HEK293 (cell line): Measurements from ENCODE around the gene LRRC26.

Source experiments
- CTCF ChIA-PET: fragments of 350-600 bp; formaldehyde crosslinking; extraction: SDS; loops from one replicate; lab custom pipeline; 2021; ENCODE audit warnings: antibody characterized with exemption; lab: Yijun Ruan, JAX
- POLR2A ChIA-PET: fragments of 300-600 bp; formaldehyde crosslinking; extraction: SDS; loops from one replicate; lab custom pipeline; 2020; ENCODE audit warnings: antibody characterized with exemption, inconsistent platforms; lab: Yijun Ruan, JAX
- H3K27ac ChIP-seq: fragments of 200-500 bp; sonication (Bioruptor generic); 2 replicates; pipeline ENCODE4 v1.5.1; 2014; ENCODE audit warnings: low read depth, low read length, control low read depth, inconsistent platforms; ENCODE audit errors: extremely low read depth
- H3K36me3 ChIP-seq, 2 experiments: fragments of 200-500 bp in 1 of 2; sonication (Bioruptor generic) in 1 of 2; 1 replicate in 1 of 2; 2 replicates in 1 of 2; pipeline ENCODE4 v1.5.1; 2014 to 2017; ENCODE audit warnings: inconsistent platforms in 2 of 2, low read length in 2 of 2; ENCODE audit not compliant: control insufficient read depth in 2 of 2, insufficient read depth in 1 of 2
- H3K4me1 ChIP-seq: fragments of 200-500 bp; sonication (Bioruptor generic); 2 replicates; pipeline ENCODE4 v1.5.1; 2014; ENCODE audit warnings: mild to moderate bottlenecking, low read length, inconsistent platforms; ENCODE audit not compliant: control insufficient read depth, insufficient read depth
- H3K4me3 ChIP-seq: 2 replicates; pipeline ENCODE4 v1.5.1; 2011; ENCODE audit warnings: low read depth, mild to moderate bottlenecking, control low read depth, low read length, moderate library complexity
- H3K9me3 ChIP-seq: fragments of 200-500 bp; sonication (Bioruptor generic); 2 replicates; pipeline ENCODE4 v1.5.1; 2014; ENCODE audit warnings: low read depth, low read length, inconsistent platforms; ENCODE audit not compliant: control insufficient read depth, insufficient read depth
- AEBP2 ChIP-seq: fragments of 450-650 bp; formaldehyde crosslinking; IDR thresholded peaks from 2 replicates; pipeline ENCODE4 v1.5.1; 2016; ENCODE audit warnings: missing biosample characterization, missing genetic modification characterization, borderline replicate concordance
- BCL11A ChIP-seq: fragments of 450-650 bp; formaldehyde crosslinking; IDR thresholded peaks from 2 replicates; pipeline ENCODE4 v1.5.1; 2016; ENCODE audit warnings: low read depth, missing biosample characterization, missing genetic modification characterization
- CTCF ChIP-seq: fragments of 450-650 bp; formaldehyde crosslinking; IDR thresholded peaks from 2 replicates; pipeline ENCODE4 v1.5.1; 2016; ENCODE audit warnings: missing biosample characterization, missing genetic modification characterization
- GLIS2 ChIP-seq: fragments of 450-650 bp; formaldehyde crosslinking; IDR thresholded peaks from 2 replicates; pipeline ENCODE4 v1.5.1; 2016; ENCODE audit warnings: missing biosample characterization, missing genetic modification characterization
- KLF7 ChIP-seq: fragments of 450-650 bp; formaldehyde crosslinking; IDR thresholded peaks from 2 replicates; pipeline ENCODE4 v1.5.1; 2016; ENCODE audit warnings: missing biosample characterization, missing genetic modification characterization, borderline replicate concordance
- PRDM10 ChIP-seq: fragments of 450-650 bp; formaldehyde crosslinking; IDR thresholded peaks from 2 replicates; pipeline ENCODE4 v1.5.1; 2016; ENCODE audit warnings: missing biosample characterization, missing genetic modification characterization
- SCRT1 ChIP-seq: fragments of 450-650 bp; formaldehyde crosslinking; IDR thresholded peaks from 2 replicates; pipeline ENCODE4 v1.5.1; 2016; ENCODE audit warnings: missing biosample characterization, missing genetic modification characterization, borderline replicate concordance
- SCRT2 ChIP-seq: fragments of 450-650 bp; formaldehyde crosslinking; IDR thresholded peaks from 2 replicates; pipeline ENCODE4 v1.5.1; 2016; ENCODE audit warnings: missing biosample characterization, missing genetic modification characterization
- WT1 ChIP-seq: fragments of 450-650 bp; formaldehyde crosslinking; IDR thresholded peaks from 2 replicates; pipeline ENCODE4 v1.5.1; 2016; ENCODE audit warnings: missing biosample characterization, missing genetic modification characterization
- ZNF121 ChIP-seq: fragments of 450-650 bp; formaldehyde crosslinking; IDR thresholded peaks from 2 replicates; pipeline ENCODE4 v1.5.1; 2016; ENCODE audit warnings: missing biosample characterization, missing genetic modification characterization
- ZNF266 ChIP-seq: fragments of 450-650 bp; formaldehyde crosslinking; IDR thresholded peaks from 2 replicates; pipeline ENCODE4 v1.5.1; 2016; ENCODE audit warnings: missing biosample characterization, missing genetic modification characterization, low read depth
- ZNF366 ChIP-seq: fragments of 450-650 bp; formaldehyde crosslinking; conservative IDR thresholded peaks from 2 replicates; pipeline ENCODE4 v1.5.1; 2016; ENCODE audit warnings: missing biosample characterization, missing genetic modification characterization
- ZNF514 ChIP-seq: fragments of 450-650 bp; formaldehyde crosslinking; IDR thresholded peaks from 2 replicates; pipeline ENCODE4 v1.5.1; 2016; ENCODE audit warnings: missing biosample characterization, missing genetic modification characterization
- ZNF624 ChIP-seq: fragments of 450-650 bp; formaldehyde crosslinking; IDR thresholded peaks from 2 replicates; pipeline ENCODE4 v1.5.1; 2017; ENCODE audit warnings: missing biosample characterization, missing genetic modification characterization
- ZNF660 ChIP-seq: fragments of 450-650 bp; IDR thresholded peaks from 2 replicates; pipeline ENCODE4 v1.5.1; 2018; ENCODE audit warnings: missing biosample characterization, mild to moderate bottlenecking, missing genetic modification characterization
- ZNF830 ChIP-seq: fragments of 450-650 bp; IDR thresholded peaks from 2 replicates; pipeline ENCODE4 v1.5.0; 2018; ENCODE audit warnings: missing biosample characterization, missing genetic modification characterization, low read depth, mild to moderate bottlenecking, moderate library complexity
- ZSCAN16 ChIP-seq: fragments of 450-650 bp; formaldehyde crosslinking; IDR thresholded peaks from 2 replicates; pipeline ENCODE4 v1.5.1; 2016; ENCODE audit warnings: missing biosample characterization, missing genetic modification characterization
- ZSCAN30 ChIP-seq: fragments of 450-650 bp; IDR thresholded peaks from 2 replicates; pipeline ENCODE4 v1.5.1; 2018; ENCODE audit warnings: missing biosample characterization, mild to moderate bottlenecking, missing genetic modification characterization, moderate library complexity
- TF ChIP-seq, protein P1 (sequence below): fragments of 450-650 bp; formaldehyde crosslinking; IDR thresholded peaks from 2 replicates; pipeline ENCODE4 v1.5.1; 2016; ENCODE audit warnings: missing biosample characterization, missing genetic modification characterization

LRRC26 gene

GRCh38 chr9:137212520-137212919 is 42.7 kb upstream of the LRRC26 start:
- H3K4me3 ChIP-seq: no peak overlapping the region
- CTCF ChIA-PET: no interaction called here
- H3K36me3 ChIP-seq: peaks cover 10 to 80% of the 10 kb centered on the region in 2 experiments; a peak in 2 of 3 replicates
- 0 out of 2 replicates have a peak, but pooled peaks have one; percentile 24 for TF ChIP-seq CTCF (tag by site-specific recombination)
- TF ChIP-seq PRDM10 (tag by site-specific recombination): no peak
- TF ChIP-seq SCRT2 (tag by site-specific recombination): peak; percentile 91
- TF ChIP-seq SCRT1 (tag by site-specific recombination): peak; percentile 31; the same call in 1 of the 2 replicates
- no peak for TF ChIP-seq ZSCAN30 (tag by site-specific recombination)
- no peak for TF ChIP-seq ZNF514 (tag by site-specific recombination)
- TF ChIP-seq ZNF624: no peak
- TF ChIP-seq WT1 (tag by site-specific recombination): no peak
- TF ChIP-seq, protein P1, sequence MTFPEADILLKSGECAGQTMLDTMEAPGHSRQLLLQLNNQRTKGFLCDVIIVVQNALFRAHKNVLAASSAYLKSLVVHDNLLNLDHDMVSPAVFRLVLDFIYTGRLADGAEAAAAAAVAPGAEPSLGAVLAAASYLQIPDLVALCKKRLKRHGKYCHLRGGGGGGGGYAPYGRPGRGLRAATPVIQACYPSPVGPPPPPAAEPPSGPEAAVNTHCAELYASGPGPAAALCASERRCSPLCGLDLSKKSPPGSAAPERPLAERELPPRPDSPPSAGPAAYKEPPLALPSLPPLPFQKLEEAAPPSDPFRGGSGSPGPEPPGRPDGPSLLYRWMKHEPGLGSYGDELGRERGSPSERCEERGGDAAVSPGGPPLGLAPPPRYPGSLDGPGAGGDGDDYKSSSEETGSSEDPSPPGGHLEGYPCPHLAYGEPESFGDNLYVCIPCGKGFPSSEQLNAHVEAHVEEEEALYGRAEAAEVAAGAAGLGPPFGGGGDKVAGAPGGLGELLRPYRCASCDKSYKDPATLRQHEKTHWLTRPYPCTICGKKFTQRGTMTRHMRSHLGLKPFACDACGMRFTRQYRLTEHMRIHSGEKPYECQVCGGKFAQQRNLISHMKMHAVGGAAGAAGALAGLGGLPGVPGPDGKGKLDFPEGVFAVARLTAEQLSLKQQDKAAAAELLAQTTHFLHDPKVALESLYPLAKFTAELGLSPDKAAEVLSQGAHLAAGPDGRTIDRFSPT (tag by site-specific recombination): 0 out of 2 replicates have a peak, but pooled peaks have one; percentile 16
- TF ChIP-seq ZNF830 (tag by site-specific recombination): no peak
- no peak for TF ChIP-seq ZNF366 (tag by site-specific recombination)
- no peak overlapping the region for H3K27ac ChIP-seq
- no peaks in the 10 kb centered on the region for H3K4me1 ChIP-seq
- POLR2A ChIA-PET: interaction anchor here (1.0 to 16.6 kb wide), 4 partner anchors 9 to 126 kb away, joined by 4 to 304 read pairs (median 8); partner anchors contain the start of genes CYSRT1, MAN1B1, RNF208 and RNF224
- H3K9me3 ChIP-seq: no peaks in the 10 kb centered on the region

DNA sequence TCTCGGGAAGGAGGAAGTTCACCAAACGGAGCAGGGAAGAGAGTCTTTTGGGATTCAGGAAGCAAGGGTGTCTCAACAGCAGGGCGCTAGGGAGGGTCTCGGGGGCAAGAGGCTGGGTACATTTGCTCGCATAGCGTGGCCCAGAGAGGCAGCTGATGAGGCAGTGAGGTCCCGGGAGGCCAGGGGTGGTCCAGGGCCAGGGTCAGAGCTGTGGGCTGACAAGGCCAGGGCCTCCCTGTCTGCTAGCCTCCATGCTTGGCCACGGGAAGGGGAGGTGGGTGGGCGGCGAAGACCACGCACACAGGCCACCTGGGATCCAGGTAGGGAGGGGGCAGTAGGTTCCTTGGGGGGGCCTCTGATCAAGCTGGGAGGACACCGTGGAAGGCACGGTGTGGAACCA is 41.7 kb upstream of the LRRC26 start:
- CTCF ChIA-PET: no interaction called here
- TF ChIP-seq GLIS2 (tag by site-specific recombination): peak; percentile 51; the same call in 1 of the 2 replicates
- no peak for TF ChIP-seq ZNF660
- TF ChIP-seq, all 188 proteins: peak for 1

DNA sequence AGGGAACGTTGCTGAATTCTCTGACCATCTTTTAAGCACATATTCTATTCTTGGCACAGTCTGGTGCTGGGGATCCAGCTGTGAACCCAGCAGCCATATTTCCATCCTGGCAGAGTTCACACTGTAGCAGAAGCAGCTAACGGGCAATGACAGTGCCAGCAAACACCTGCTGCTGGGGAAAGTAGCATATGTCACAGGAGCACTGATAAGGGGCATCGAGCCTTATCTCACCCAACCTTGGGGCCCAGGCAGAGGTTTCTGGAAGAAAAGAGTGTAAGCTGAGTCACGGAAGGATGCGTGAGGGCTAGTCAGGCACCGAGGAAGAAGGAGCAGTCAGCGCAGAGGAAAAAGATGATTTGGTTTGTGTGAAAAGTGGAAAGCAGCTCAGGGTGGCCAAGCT is 36.8 kb upstream of the LRRC26 start:
- ChIA-PET CTCF (interaction anchor here (0.7 to 1.8 kb wide), 6 partner anchors 12 to 148 kb away, joined by 3 to 9 read pairs (median 3); partner anchors contain the start of gene MAN1B1), POLR2A (interaction anchor here (0.6 to 16.6 kb wide), 4 partner anchors 15 to 519 kb away, joined by 3 to 304 read pairs (median 91); partner anchors contain the start of genes ANAPC2, CYSRT1, RNF208 and RNF224)
- peak overlapping the region; percentile 92 for H3K4me3 ChIP-seq
- no peaks in the 10 kb centered on the region for H3K9me3 ChIP-seq
- peaks cover 10 to 35% of the 10 kb centered on the region in 2 experiments; a peak in 2 of 3 replicates for H3K36me3 ChIP-seq
- no peak overlapping the region for H3K27ac ChIP-seq
- peaks cover 7% of the 10 kb centered on the region for H3K4me1 ChIP-seq
- no peak for TF ChIP-seq ZNF121
- no peak for TF ChIP-seq ZSCAN16 (tag by site-specific recombination)
- TF ChIP-seq KLF7 (tag by site-specific recombination): no peak
- no peak for TF ChIP-seq CTCF (tag by site-specific recombination)
- TF ChIP-seq ZNF266: no peak
- no peak for TF ChIP-seq BCL11A
- no peak for TF ChIP-seq AEBP2

More for the DNA sequence above, 41.7 kb upstream of the LRRC26 start:
- Histone ChIP-seq H3K27ac (no peak overlapping the region), H3K4me3 (no peak overlapping the region), H3K36me3 (peaks cover 10 to 81% of the 10 kb centered on the region in 2 experiments; a peak in 2 of 3 replicates), H3K9me3 (no peaks in the 10 kb centered on the region), H3K4me1 (no peaks in the 10 kb centered on the region)
- POLR2A ChIA-PET: interaction anchor here (0.6 to 16.6 kb wide), 6 partner anchors 10 to 125 kb away, joined by 3 to 304 read pairs (median 4); partner anchors contain the start of genes CYSRT1, MAN1B1, RNF208 and RNF224
